Central memory CD4-positive, alpha-beta T cell (primary cell): ENCODE data around the gene ADCY2.
A peak's percentile ranks its signal among the peaks of the same experiment; 100 is the strongest.

Source experiments
- DNase-seq: peaks from one replicate; pipeline ENCODE4 v3.0.0; 2022

Gene ADCY2

DNA sequence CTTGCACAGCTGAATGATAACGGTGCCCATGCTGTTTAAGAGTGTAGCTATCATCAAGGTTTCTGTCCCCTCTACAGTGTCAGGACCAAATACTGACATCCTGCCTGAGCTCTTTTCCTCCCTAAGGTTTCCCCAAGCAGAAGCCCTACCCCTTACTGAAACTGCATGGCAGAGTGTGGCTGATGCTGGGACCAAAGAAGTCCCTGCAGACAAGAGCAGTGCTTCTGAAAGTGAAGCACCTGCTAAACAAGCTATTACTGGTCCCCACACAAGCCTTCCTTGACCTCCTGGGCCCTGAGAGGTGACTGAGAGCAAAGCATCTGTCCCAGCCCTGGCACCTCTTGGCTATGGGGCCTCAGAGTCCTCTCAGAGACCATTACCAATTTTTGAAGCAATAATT is 398.9 kb downstream of the ADCY2 start:
- DNase-seq, result no peak

DNA sequence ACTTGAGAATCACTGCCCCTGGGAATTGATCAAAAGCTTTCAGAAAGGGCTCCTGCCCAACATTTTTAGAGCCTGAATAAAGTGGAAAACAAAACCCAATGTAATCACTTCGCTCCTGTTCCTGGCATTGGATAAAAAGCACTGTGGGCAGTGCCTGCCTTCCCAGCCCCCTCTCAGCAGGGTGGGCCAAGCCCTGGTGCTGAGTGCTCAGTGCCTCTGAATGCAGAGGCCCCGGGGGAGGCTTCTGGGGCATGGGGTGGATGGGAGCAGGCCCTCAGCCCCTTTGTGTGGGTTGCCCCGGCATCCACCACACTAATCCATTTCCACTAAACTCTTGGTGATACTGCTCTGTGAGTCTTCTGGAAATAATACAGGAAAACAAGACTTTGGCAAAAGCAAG is 399.4 kb downstream of the ADCY2 start:
- no peak for DNase-seq

DNA sequence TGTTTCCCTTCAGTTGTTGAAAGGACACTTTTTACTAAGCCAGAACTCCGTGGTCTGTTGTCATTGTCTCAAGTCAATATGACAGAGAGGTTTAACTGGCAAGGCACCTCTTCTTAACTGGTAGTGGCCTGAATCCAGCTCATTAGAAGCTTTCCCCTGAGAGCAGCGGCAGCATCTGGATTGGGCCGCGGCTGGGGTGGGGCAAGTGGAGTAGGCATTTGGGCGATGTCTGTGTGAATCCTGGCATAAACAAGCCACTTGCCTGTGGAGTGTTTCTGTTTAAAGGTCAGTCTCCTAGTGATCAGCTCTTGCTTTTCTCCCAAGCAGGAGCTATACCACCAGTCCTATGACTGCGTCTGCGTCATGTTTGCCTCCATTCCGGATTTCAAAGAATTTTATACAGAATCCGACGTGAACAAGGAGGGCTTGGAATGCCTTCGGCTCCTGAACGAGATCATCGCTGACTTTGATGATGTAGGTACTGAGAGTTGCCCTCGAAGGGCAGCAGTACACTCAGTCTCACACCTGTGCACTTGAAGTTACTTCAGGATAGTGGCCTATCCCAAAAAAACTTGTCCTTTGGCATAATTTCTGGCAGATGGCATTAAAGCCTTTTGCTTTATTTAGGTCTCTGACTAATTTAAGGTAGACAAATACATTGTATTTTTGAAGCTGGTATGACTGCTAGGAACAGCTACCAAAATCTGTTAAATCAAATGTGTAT is 406.1 kb downstream of the ADCY2 start:
- no peak for DNase-seq

DNA sequence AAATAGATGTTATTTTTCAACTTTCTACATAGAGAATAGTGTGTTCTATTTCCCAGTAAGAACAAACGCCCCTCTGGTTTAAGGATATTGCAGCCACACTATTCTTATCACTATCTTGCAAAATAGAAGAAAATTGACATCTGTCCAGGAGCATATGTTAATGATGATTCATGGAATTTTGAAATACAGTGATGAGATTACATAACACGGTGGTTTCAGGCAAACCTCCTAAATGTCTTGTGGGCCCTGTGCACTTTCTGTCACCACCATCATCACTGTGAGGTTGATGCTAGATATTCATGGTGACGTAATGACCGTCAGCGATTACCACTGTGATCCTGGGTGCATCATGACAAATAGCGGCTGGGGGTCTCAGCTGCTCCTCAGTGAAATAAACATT is 406.9 kb downstream of the ADCY2 start:
- no peak for DNase-seq

DNA sequence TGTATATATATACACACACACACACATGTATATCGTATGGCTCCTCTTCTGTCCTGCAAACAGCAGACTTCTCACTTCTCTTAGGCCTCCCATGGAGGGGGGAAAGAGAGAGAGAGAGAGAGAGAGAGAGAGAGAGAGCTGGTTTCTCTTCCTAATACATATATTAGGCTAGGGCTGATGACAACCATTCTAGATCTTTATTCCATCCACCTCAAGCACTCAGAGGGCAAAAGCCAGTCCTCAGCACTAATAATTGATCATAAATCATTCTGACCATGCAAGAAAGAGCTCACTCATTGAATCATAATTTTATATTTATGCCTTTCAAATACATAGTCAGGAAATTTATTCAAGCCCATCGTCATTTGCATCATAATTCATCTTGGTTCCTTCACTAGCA is 408.0 kb downstream of the ADCY2 start:
- no peak for DNase-seq

DNA sequence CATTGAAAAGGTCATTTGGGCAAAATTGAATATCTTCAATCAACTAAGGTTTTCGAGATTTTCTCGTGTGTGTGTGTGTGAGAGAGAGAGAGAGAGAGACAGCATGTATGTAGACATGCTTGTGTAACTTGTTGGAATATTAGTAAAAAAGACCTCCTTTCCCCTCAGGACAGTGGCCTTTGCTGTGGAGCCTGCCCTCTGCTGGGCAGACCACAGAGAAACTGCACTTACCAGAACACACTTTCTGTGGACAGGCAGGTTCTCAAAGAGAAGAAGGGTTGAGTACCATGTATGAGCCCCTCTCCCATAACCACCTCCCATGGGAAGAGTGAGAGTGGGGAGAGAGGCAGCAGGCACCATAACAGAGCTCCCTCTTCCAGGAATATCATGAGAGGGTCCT is 409.4 kb downstream of the ADCY2 start:
- no peak for DNase-seq

DNA sequence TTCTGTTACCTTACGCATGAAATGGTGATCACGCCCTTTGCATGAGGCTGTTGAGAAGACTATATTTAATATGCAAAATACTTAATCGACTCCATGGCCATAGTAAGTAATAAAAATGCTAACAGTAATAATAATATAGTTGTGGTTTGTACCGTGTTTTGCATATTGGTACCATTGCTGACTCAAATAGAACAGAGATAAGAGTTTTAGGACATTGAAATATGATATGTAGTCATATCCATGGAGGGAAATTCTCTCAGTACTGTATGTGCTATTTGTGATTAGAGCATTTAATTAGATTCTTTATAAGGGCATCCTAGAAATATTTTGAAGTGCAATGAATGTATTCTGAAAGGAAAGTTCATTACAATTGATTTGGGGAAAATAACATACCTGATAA is 413.1 kb downstream of the ADCY2 start:
- no peak for DNase-seq

DNA sequence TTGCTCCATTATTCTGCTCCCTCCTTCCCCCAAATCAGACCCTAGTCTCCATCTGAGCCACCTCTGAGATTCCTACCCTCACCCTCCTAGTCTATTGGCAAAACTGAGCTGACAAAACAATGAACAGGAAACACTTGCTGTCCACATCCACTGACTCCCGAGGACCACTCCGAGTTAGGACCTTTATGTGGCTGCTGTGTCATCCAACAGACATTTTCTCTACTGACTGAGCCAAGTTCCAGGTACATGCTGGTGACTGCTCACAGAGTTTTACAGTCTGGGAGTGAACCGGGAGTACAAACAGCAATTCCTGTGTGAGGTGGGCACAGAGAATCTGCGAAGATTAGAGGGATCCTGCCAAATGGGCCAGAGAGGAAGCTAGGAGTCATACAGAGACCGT is 415.8 kb downstream of the ADCY2 start:
- no peak for DNase-seq

DNA sequence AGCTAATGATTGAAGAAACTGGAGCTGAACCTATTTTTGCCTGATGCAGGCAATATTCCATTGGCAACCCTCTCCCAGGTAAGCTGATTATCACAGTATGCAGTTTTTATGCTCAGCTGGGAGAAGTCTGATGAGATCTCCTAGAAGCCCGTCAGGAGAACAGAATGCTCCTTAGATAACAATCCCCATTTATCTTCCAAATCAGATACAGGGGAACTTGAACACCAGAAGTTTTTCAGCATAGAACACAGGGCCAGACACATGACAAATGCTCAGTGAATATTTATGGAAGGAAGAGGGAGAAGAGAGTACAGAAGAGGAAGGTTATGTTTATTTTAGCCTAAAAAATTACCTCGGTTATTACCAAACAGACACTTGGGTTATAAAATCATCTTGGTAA is 417.1 kb downstream of the ADCY2 start:
- DNase-seq, result no peak

DNA sequence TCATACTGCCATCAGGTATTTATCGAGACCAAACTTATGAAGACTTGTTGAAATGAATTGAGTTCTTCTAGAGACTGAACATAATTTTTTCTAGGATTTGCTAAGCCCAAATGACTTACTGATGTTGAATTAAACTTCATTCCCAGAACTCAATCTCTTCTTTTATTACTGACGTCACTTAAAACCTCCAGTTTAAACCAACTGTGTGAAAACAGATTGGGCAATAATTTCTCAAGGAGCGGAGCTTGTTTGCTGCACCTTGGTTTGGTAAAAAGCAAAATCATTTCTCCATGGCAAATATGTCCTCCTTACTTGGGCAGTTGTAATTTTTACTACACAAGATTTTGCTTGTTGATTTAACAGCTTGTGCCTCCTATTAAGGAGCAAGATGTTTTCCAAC is 417.6 kb downstream of the ADCY2 start:
- DNase-seq, result no peak

DNA sequence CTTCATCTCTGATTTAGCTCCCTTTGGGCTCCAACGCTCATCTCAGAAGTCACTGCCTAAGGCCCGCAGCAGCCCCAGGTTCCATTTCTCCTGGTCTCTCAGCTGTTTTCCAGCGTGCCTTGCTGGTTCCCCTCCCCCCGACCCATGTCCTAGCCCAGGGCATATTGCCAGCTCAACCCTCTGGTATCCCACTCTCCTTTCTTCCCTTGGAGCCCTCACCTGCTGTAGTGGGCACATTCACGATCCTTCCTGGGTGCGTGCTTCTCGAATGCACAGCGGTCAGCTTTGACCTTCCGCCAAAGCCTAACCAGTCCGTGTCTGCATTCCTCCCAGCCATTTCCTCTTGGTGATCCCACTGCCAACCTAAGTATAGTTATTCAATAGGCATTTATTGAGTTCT is 418.9 kb downstream of the ADCY2 start:
- DNase-seq, result no peak

DNA sequence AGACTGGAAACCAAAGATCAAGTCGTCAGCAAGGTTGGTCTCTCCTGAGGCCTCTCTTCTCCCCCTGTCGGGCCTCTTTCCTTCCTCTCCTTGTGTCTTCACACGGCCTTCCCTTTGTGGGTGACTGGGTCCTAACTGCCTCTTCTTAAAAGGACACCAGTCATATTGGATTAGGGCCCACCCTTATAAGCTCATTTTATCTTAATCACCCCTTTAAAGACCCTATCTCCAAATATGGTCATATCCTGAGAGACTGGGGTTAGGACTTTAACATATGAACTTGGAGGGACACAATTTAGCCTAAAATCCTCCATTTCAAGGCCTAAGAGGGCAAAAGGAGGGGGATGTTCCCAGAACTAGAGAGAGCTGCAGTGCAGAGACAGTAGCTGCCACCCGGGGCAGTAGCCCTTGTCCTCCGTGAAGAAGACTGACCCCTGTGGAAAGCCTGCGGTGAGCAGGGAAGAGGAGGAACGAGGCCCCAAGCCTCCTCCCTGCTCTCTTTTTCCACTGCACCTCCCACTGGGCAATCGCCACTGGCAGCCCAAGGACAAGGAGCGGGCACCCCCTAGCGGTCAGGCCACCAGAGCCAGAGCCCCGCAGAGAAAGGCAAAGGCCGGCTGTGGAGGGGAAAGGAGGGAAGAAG is 420.1 kb downstream of the ADCY2 start:
- peak; percentile 33 for DNase-seq

DNA sequence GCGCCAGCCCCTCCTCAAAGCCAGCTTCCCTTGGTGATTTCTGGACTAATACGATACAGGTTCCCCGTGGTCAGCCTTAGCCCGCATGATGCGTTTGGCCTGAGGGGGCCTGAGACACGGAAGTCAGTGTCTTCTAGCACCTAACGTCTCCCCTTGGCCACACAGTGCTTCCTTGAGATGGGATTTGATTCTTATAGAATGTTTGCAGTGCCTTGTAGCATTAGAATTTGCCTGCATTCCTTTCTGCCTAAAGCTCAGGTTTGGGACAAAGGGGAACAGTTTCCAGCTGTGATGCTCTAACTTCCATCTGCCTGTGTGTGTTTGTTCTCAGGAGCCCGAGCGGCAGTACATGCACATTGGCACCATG is 420.6 kb downstream of the ADCY2 start:
- DNase-seq, result no peak

DNA sequence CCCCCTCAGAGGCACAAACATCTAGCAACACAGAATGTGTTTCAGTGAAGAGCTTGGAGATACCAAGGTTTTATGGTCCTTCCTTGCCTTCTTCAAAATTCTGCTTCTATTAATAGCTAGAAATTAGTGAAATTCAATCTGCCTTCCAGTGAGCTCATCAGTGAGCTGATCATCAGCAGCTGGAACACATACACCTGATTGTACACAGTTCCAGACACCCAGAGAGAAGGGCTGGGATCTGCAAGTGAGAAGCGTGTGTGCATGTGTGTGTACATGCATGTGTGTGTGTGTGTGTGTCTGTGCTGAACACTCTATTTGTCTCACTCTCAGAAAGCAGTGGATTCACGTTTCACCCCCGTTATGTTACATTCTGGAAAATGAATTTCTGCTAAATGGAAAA is 426.5 kb downstream of the ADCY2 start:
- no peak for DNase-seq

DNA sequence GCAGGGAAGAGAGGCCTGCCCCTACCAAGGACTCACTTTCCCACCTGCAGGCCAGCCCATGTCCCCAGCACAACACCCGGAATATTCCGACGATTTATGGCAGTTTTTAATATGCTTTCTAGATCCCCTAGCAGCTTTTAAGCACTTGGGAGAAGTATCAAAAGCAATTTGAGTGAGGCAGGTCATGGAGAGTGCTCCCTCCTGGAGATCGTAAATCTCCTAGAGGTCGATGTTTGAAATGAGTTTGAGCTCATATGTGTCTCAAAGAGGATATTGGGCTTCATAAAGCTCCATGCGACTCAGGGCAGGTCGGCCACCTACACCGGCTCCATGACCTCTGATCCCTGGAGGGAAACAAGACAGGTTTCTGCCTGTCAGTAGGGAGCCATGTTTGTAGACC is 427.7 kb downstream of the ADCY2 start:
- DNase-seq, result no peak

DNA sequence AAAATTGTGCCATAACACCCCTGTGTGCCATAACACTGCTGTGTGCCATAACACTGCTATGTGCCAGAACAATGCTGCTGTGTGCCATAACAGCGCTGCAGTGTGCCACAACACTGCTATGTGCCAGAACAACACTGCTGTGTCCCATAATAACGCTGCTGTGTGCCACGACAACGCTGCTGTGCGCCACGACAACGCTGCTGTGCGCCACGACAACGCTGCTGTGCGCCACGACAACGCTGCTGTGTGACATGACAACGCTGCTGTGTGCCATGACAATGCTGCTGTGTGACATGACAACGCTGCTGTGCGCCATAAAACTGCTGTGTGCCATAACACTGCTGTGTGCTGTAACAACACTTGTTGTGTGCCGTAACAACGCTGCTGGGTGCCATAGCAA is 429.1 kb downstream of the ADCY2 start:
- no peak for DNase-seq

DNA sequence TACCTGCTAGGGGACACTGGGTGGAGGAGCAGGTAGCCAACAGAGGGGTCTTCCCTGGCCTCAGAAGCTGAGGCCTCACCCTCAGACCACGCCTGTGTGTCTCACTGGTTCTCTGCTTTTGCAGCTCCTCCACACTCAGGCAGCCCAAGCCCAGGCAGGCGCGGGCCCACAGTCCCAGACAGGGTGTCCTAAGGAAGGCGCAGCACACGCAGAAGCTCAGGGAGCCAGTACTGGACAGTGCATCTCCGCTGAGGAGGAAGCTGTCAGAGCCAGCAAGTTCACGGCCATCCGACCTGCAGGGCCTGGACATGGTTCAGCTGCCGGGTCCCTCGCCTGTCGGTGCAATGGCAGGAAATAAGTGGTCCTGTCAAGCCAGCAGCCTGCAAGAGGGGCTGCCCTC is 429.7 kb downstream of the ADCY2 start:
- no peak for DNase-seq

DNA sequence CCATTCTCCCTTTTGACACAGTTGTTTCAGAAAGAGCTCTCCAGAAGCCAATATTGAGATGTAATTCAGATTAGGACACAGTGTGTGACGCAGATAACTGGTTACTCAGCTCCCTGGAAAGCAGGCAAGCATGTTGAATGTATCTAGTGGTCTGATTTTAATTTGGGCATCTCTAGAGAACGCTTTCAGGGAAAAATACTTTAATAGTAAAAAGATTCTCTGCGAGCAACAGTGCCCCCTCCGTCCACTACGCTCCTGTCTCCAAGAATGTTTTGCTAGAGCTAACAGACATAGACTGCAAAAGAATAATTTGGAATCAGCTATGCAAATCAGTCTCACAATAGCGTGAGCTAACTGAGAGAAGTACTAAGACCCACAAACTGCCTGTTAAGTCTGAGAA is 431.7 kb downstream of the ADCY2 start:
- no peak for DNase-seq

DNA sequence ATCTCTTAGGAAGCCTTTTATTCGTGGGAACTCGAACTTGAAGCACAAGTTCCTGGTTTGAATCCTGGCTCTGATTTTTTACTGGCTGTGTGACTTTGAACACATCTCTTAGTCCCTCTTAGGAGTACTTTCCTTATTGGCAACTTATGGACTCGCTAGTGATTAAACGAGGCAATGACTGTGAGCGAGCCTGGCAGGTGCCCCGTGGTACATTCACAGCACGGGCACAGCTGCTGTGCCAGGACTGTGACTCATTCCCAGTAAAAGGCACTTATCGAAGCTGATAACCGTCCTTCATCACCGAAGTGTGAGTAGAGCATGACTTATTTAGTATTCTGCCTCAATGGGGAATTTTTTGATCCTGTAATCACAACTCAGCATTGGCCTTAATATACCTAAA is 432.3 kb downstream of the ADCY2 start:
- DNase-seq, result no peak

DNA sequence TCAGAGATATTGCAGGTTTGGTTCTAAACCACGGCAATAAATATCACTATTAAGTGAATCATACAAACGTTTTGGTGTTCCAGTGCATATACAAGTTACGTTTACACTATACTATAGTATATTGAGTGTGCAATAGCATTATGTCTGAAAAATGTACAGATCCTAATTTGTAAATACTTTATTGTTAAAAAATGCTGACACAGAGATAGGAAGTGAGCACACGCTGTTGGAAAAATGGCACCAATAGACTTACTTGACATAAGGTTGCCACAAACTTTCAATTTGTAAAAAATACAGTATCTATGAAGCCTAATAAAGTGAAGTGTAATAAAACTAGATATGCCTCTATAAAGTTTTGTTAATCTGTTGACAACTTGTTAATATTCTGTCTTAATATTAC is 439.0 kb downstream of the ADCY2 start:
- DNase-seq, result no peak

DNA sequence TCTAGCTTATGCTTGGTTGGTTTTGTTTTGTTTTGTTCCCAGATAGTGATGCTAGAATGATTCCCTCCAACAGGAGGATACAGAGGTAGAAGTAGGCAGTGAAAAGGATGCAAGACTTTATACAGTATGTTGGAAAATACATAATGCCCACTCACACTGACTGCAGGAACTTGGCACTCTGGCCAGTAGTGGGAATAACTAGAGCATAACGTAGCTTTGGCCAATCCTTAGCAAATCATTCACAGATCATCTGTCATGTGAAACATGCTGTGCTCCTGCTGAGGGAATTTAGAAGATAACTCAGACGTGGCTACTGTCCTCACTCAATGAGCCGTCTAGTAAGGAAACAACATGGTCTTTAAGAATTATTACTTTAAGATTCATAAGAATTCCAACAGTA is 441.5 kb downstream of the ADCY2 start:
- no peak for DNase-seq

DNA sequence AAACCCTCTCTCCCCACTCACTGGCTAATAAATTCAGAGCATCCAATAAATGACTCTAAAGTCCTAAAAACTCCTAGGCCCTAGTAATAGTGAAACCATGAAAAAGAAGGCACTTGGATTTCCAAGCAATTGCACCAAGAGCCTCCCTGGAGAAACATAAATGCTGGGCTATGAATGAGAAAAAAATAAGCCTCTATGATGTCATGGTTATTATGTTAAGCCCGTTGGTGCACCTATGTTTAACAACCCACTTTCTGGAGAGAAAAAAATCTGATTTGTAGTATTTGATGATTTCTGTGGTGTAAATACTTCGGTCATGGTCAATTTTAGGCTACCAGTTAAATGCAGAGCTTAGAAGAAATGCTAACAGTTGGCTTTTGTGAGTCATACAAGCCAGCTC is 446.6 kb downstream of the ADCY2 start:
- DNase-seq, result no peak

DNA sequence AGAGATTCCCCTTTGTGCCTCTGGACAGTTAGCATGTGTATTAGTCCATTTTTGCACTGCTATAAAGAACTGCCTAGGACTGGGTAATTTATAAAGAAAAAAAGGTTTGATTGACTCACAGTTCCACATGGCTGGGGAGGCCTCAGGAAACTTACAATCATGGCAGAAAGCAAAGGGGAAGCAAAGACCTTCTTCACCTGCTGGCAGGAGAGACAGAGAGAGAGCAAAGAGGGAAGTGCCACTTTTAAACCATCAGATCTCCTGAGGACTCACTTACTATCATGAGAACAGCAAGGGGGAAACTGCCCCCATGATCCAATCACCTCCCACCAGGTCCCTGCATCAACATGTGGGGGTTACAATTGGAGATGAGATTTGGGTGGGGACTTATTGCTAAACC is 449.0 kb downstream of the ADCY2 start:
- DNase-seq, result no peak

DNA sequence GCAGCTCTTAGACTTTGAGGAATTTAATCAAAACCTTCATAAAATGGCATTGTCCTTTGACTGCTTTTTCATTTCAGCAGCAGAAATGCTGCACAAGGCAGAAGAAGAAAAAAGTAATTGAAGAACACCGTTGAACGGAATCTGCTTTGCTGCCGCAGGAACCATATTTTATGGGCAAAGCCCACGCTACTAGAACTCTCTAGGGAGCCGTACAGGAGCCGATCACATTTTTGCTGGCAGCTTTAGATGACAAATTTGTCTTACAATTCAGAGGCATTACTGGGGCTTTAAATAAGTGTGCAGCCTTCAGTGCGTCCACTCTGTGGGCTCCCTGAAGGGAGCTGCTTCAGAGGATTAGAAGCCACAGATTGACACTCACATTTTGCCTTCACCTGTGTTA is 449.6 kb downstream of the ADCY2 start:
- no peak for DNase-seq

DNA sequence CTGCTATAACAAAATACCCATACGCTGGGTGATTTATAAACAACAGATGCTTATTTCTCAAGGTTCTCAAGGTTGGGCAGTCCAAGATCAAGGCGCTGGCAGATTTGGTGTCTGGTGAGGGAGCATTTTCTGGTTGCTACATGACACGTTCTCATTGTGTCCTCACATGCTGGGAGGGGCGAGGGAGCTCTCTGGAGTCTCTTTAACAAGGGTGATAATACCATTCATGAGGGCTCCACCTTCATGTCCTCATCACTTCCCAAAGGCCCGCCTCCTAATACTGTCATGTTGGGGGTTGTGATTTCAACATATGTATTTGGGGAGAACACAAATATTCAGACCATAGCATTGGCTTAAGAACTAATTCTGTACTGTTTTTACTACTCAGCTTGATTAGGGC is 450.4 kb downstream of the ADCY2 start:
- no peak for DNase-seq
